Psoas muscle (tissue), 8 donors: ENCODE results near the gene CD46. TPM values are rescaled to one million over a fixed set of nuclear protein-coding genes. Genes with fewer than 3 reads are reported as not detected.

Source experiments
- ATAC-seq, 4 donors: fragments of 200-7000 bp; cut with Tn5 transposase; one replicate each; pipeline ENCODE4 v1.9.1; 2020; ENCODE audit warnings: moderate library complexity in 3 of 4, mild to moderate bottlenecking in 2 of 4
- DNase-seq, 2 donors: peaks; one replicate each; pipeline ENCODE4 v3.0.0-alpha.2; 2020
- H3K27ac ChIP-seq: fragments of 200-600 bp; one replicate; pipeline ENCODE4 v1.8.0; 2022
- H3K27me3 ChIP-seq, 3 donors: fragments of 200-600 bp in 1 of 3; one replicate each; pipeline versions ENCODE4 v1.6.1 to v1.8.0; 2013 to 2022; ENCODE audit warnings: low read length in 2 of 3, mild to moderate bottlenecking in 2 of 3, moderate library complexity in 1 of 3; ENCODE audit not compliant: insufficient read depth in 3 of 3
- H3K36me3 ChIP-seq, 2 donors: fragments of 200-600 bp in 1 of 2; one replicate each; pipeline versions ENCODE4 v1.6.1 to v1.8.0; 2013 to 2022; ENCODE audit warnings: low read depth in 1 of 2, mild to moderate bottlenecking in 1 of 2, moderate library complexity in 1 of 2; ENCODE audit not compliant: insufficient read depth in 1 of 2
- H3K4me1 ChIP-seq: fragments of 200-600 bp; one replicate; pipeline ENCODE4 v1.8.0; 2022
- H3K4me3 ChIP-seq: fragments of 200-600 bp; one replicate; pipeline ENCODE4 v1.8.0; 2022; ENCODE audit warnings: mild to moderate bottlenecking
- H3K9me3 ChIP-seq: fragments of 200-600 bp; one replicate; pipeline ENCODE4 v1.8.0; 2022
- CTCF ChIP-seq: fragments of 200-600 bp; IDR thresholded peaks from one replicate; pipeline ENCODE4 v1.8.0; 2022; ENCODE audit warnings: antibody characterized with exemption
- WGBS, 3 donors: extraction: QIAGEN DNeasy Blood & Tissue Kit; methylation state at CpG; one replicate each; pipeline versions ENCODE4 v1.1.6 to v1.1.7; 2013; 5-methylcytosine and 5-hydroxymethylcytosine counted together
- intact Hi-C, 2 donors: fragments of 100-400 bp; cut with DNase I; formaldehyde crosslinking; loops; one replicate each; pipeline versions ENCODE4 v1.11.0 to v1.14.2; 2022
- polyA plus RNA-seq, 3 donors: library from polyadenylated mRNA; stranded (reverse); fragments of 200-250 nt; gene quantifications; one replicate each; pipeline ENCODE4 v1.2.3, GENCODE V29; 2013
- total RNA-seq, 4 donors: library from RNA; stranded (reverse); fragmentation: NEBNext Ultra II Directional in 2 of 4; extraction: Animal tissue kit (Norgen Biotek cat#: 25700) in 2 of 4; gene quantifications; one replicate each; pipeline versions ENCODE4 v1.2.1 to v1.2.4, GENCODE V29; 2021 to 2023
- donor health status: healthy with polysubstance abuse.
- donor health status: DM: no; HTN: no; CAD: no; lungs with moderate emphysema.
- donor health status: Bipolar disorder and iron deficiency.
- donor health status: healthy.
- donor health status: DM: yes; HTN: yes; CAD: no.
- donor health status: DM: no; HTN: no; CAD: no.
- donor health status: DM: no; HTN: no; CAD: no.
- donor health status: DM: yes; HTN: yes; CAD: no.

Gene CD46
- total and polyA plus RNA-seq, 7 donors: 33.9 to 66.3 (median 44.1) TPM

- Histone ChIP-seq H3K27ac (peak overlapping the region; percentile 100), H3K36me3 (peaks cover 0 to 33% of the 10 kb centered on the region in 2 donors), H3K27me3 (no peaks in the 10 kb centered on the region), H3K4me3 (peak overlapping the region; percentile 83), H3K9me3 (no peaks in the 10 kb centered on the region), H3K4me1 (peaks cover 67% of the 10 kb centered on the region)
- WGBS, 3 donors: 32 to 74% (median 36%) methylated on average over 8 of the region's 8 CpGs
- ATAC-seq (no peak), DNase-seq (peak in 1 of 2 donors; percentile 49)
- TF ChIP-seq CTCF: no peak
- intact Hi-C loops: no loop called here
Measured at GRCh38 chr1:207822124-207822601, 70.3 kb downstream of the CD46 start.

- 25 to 49% (median 26%) methylated on average over 11 of the region's 11 CpGs for WGBS, 3 donors
- ATAC-seq (peak; percentile 67 to 78 (median 75)), DNase-seq (peak; percentile 84 to 92)
- Histone ChIP-seq H3K27ac (peak overlapping the region; percentile 100), H3K36me3 (peaks cover 0 to 26% of the 10 kb centered on the region in 2 donors), H3K9me3 (no peaks in the 10 kb centered on the region), H3K4me1 (peaks cover 67% of the 10 kb centered on the region), H3K4me3 (peak overlapping the region; percentile 83), H3K27me3 (no peaks in the 10 kb centered on the region)
- TF ChIP-seq CTCF: no peak
- intact Hi-C loops: no loop called here
Measured at GRCh38 chr1:207822602-207823451, 71.0 kb downstream of the CD46 start.

- peaks cover 69% of the 10 kb centered on the region for H3K4me1 ChIP-seq
- no peak for DNase-seq
- peaks cover 0 to 22% of the 10 kb centered on the region in 2 donors for H3K36me3 ChIP-seq
- WGBS, 3 donors: 19 to 67% (median 20%) methylated on average over 19 of the region's 19 CpGs
- no peak for TF ChIP-seq CTCF
- H3K27me3 ChIP-seq: no peaks in the 10 kb centered on the region
- H3K27ac ChIP-seq: peak overlapping the region; percentile 100
- H3K9me3 ChIP-seq: no peaks in the 10 kb centered on the region
- peak in 1 of 4 donors; percentile 15 for ATAC-seq
- intact Hi-C loops: no loop called here
- H3K4me3 ChIP-seq: peak overlapping the region; percentile 83
Measured at GRCh38 chr1:207823531-207823879, 71.7 kb downstream of the CD46 start.

- Histone ChIP-seq H3K4me1 (peaks cover 68% of the 10 kb centered on the region), H3K27me3 (no peaks in the 10 kb centered on the region), H3K9me3 (no peaks in the 10 kb centered on the region), H3K4me3 (peak overlapping the region; percentile 83), H3K27ac (peak overlapping the region; percentile 100), H3K36me3 (peaks cover 0 to 17% of the 10 kb centered on the region in 2 donors)
- DNase-seq: peak; percentile 83 to 93
- intact Hi-C loops: loop anchor here in 1 of 2 donors (2.0 kb wide), 1 partner anchor 141 kb away; no protein-coding TSS in a partner anchor
- 7 to 17% (median 8%) methylated on average over 9 of the region's 9 CpGs for WGBS, 3 donors
- TF ChIP-seq CTCF: peak; percentile 40
- peak; percentile 64 to 77 (median 74) for ATAC-seq
Measured at GRCh38 chr1:207823880-207824566, 72.2 kb downstream of the CD46 start.
